Mesenchymal stem cell (in vitro differentiated cells and primary cell): Measurements from ENCODE around the gene TRIML2.

ENCODE experiments used
- DNase-seq: peaks from one replicate; pipeline ENCODE4 v3.0.0-alpha.2; 2013
- H2AFZ ChIP-seq: one replicate; pipeline ENCODE4 v1.6.1; 2013; ENCODE audit warnings: low read depth, mild to moderate bottlenecking, control low read depth, inconsistent platforms, low read length, moderate library complexity
- H2AK5ac ChIP-seq: 2 replicates; pipeline ENCODE4 v1.6.1; 2013; ENCODE audit warnings: low read length, moderate library complexity, mild to moderate bottlenecking, inconsistent platforms; ENCODE audit not compliant: severe bottlenecking
- H2BK120ac ChIP-seq: one replicate; pipeline ENCODE4 v1.6.1; 2013; ENCODE audit warnings: low read depth, mild to moderate bottlenecking, inconsistent platforms, low read length, moderate library complexity
- H2BK12ac ChIP-seq, 2 experiments: one replicate each; pipeline ENCODE4 v1.6.1; 2013; ENCODE audit warnings: inconsistent platforms in 2 of 2, low read length in 2 of 2, mild to moderate bottlenecking in 2 of 2, moderate library complexity in 2 of 2, control low read depth in 1 of 2
- H2BK15ac ChIP-seq: one replicate; pipeline ENCODE4 v1.6.1; 2013; ENCODE audit warnings: mild to moderate bottlenecking, low read depth, inconsistent platforms; ENCODE audit not compliant: poor library complexity, severe bottlenecking
- H2BK5ac ChIP-seq: 2 replicates; pipeline ENCODE4 v1.6.1; 2013; ENCODE audit warnings: low read depth, mild to moderate bottlenecking, low read length, control low read depth, inconsistent platforms; ENCODE audit not compliant: poor library complexity, severe bottlenecking
- H3K14ac ChIP-seq, 2 experiments: one replicate each; pipeline ENCODE4 v1.6.1; 2013; ENCODE audit warnings: inconsistent platforms in 2 of 2, low read length in 2 of 2, control low read depth in 1 of 2, mild to moderate bottlenecking in 1 of 2, moderate library complexity in 1 of 2
- H3K18ac ChIP-seq, 2 experiments: one replicate each; pipeline ENCODE4 v1.6.1; 2013; ENCODE audit warnings: inconsistent platforms in 2 of 2, low read length in 2 of 2, control low read depth in 1 of 2, low read depth in 1 of 2, mild to moderate bottlenecking in 1 of 2
- H3K23ac ChIP-seq, 2 experiments: one replicate each; pipeline ENCODE4 v1.6.1; 2013; ENCODE audit warnings: inconsistent platforms in 2 of 2, low read length in 2 of 2, mild to moderate bottlenecking in 2 of 2, moderate library complexity in 2 of 2, control low read depth in 1 of 2
- H3K27ac ChIP-seq: 2 replicates; pipeline ENCODE4 v1.5.1; 2013; ENCODE audit warnings: mild to moderate bottlenecking, moderate library complexity, low read length, control low read depth, inconsistent platforms; ENCODE audit not compliant: poor library complexity, severe bottlenecking
- H3K27me3 ChIP-seq, 2 experiments: 2 replicates each; pipeline versions ENCODE4 v1.6.1 to v1.7.0; 2013; ENCODE audit warnings: low read length in 2 of 2, mild to moderate bottlenecking in 2 of 2, moderate library complexity in 2 of 2, control low read depth in 1 of 2, inconsistent platforms in 1 of 2; ENCODE audit not compliant: control insufficient read depth in 1 of 2, insufficient read depth in 1 of 2
- H3K36me3 ChIP-seq, 2 experiments: 2 replicates each; pipeline versions ENCODE4 v1.6.1 to v1.7.0; 2013; ENCODE audit warnings: low read length in 2 of 2, control low read depth in 1 of 2, inconsistent platforms in 1 of 2, low read depth in 1 of 2, mild to moderate bottlenecking in 1 of 2; ENCODE audit not compliant: insufficient read depth in 2 of 2, control insufficient read depth in 1 of 2
- H3K4ac ChIP-seq, 2 experiments: one replicate each; pipeline ENCODE4 v1.6.1; 2013; ENCODE audit warnings: inconsistent platforms in 2 of 2, low read length in 2 of 2, mild to moderate bottlenecking in 2 of 2, moderate library complexity in 2 of 2, control low read depth in 1 of 2, low read depth in 1 of 2
- H3K4me1 ChIP-seq: 2 replicates; pipeline ENCODE4 v1.6.1; 2013; ENCODE audit warnings: low read depth, low read length, control low read depth; ENCODE audit not compliant: control insufficient read depth, insufficient read depth
- H3K4me2 ChIP-seq: 2 replicates; pipeline ENCODE4 v1.6.1; 2013; ENCODE audit warnings: low read length, mild to moderate bottlenecking, inconsistent platforms; ENCODE audit not compliant: poor library complexity, severe bottlenecking
- H3K4me3 ChIP-seq, 2 experiments: 2 replicates each; pipeline versions ENCODE4 v1.5.1 to v1.7.0; 2013; ENCODE audit warnings: low read length in 2 of 2, mild to moderate bottlenecking in 2 of 2, control low read depth in 1 of 2, low read depth in 1 of 2; ENCODE audit not compliant: insufficient read depth in 1 of 2
- H3K79me1 ChIP-seq: replicated peaks from 2 replicates; pipeline ENCODE4 v1.6.1; 2013; ENCODE audit warnings: mild to moderate bottlenecking, control low read depth, low read length, inconsistent platforms; ENCODE audit not compliant: poor library complexity, severe bottlenecking
- H3K9ac ChIP-seq: 2 replicates; pipeline ENCODE4 v1.7.0; 2013; ENCODE audit warnings: mild to moderate bottlenecking, low read length, moderate library complexity
- H3K9me3 ChIP-seq: 2 replicates; pipeline ENCODE4 v1.7.0; 2013; ENCODE audit warnings: mild to moderate bottlenecking, low read length; ENCODE audit not compliant: control insufficient read depth
- H4K8ac ChIP-seq: one replicate; pipeline ENCODE4 v1.6.1; 2013; ENCODE audit warnings: inconsistent platforms, mild to moderate bottlenecking, low read length, moderate library complexity
- H4K91ac ChIP-seq: one replicate; pipeline ENCODE4 v1.6.1; 2013; ENCODE audit warnings: mild to moderate bottlenecking, low read length, inconsistent platforms
- WGBS: methylation state at CpG from one replicate; pipeline ENCODE4 v1.1.7; 2013; ENCODE audit warnings: mixed read lengths; 5-methylcytosine and 5-hydroxymethylcytosine counted together

The TRIML2 gene

GRCh38 chr4:188082796-188083195 lies 26.6 kb downstream of the TRIML2 start:
- no peak overlapping the region for H3K18ac ChIP-seq
- no peak overlapping the region for H4K8ac ChIP-seq
- no peak overlapping the region for H3K14ac ChIP-seq
- H2BK5ac ChIP-seq: no peak overlapping the region
- H3K4me1 ChIP-seq: no peaks in the 10 kb centered on the region
- no peak overlapping the region for H2AFZ ChIP-seq
- no peak overlapping the region for H3K4me3 ChIP-seq
- H3K79me1 ChIP-seq: no peaks in the 10 kb centered on the region
- H4K91ac ChIP-seq: no peak overlapping the region
- no peak for DNase-seq
- H3K27me3 ChIP-seq: no peaks in the 10 kb centered on the region
- H3K4me2 ChIP-seq: no peak overlapping the region
- H2BK120ac ChIP-seq: no peak overlapping the region
- no peak overlapping the region for H3K23ac ChIP-seq
- H3K9ac ChIP-seq: no peak overlapping the region
- 80% methylated on average over 1 of the region's 3 CpGs for WGBS
- no peaks in the 10 kb centered on the region for H3K36me3 ChIP-seq
- no peak overlapping the region for H2BK15ac ChIP-seq
- H2BK12ac ChIP-seq: no peak overlapping the region
- no peak overlapping the region for H2AK5ac ChIP-seq
- H3K4ac ChIP-seq: no peak overlapping the region
- H3K9me3 ChIP-seq: no peaks in the 10 kb centered on the region
- H3K27ac ChIP-seq: no peak overlapping the region

- no peak overlapping the region for H4K8ac ChIP-seq
- no peaks in the 10 kb centered on the region for H3K9me3 ChIP-seq
- no peak overlapping the region for H4K91ac ChIP-seq
- no peak overlapping the region for H3K27ac ChIP-seq
- no peaks in the 10 kb centered on the region for H3K36me3 ChIP-seq
- H2BK15ac ChIP-seq: no peak overlapping the region
- no peak overlapping the region for H2AFZ ChIP-seq
- H3K27me3 ChIP-seq: no peaks in the 10 kb centered on the region
- no peaks in the 10 kb centered on the region for H3K4me1 ChIP-seq
- no peak overlapping the region for H2BK5ac ChIP-seq
- DNase-seq: no peak
- H3K4ac ChIP-seq: no peak overlapping the region
- no peak overlapping the region for H3K4me2 ChIP-seq
- H3K4me3 ChIP-seq: no peak overlapping the region
- no peak overlapping the region for H2BK120ac ChIP-seq
- no CpG with 5 or more reads among the region's 1 CpG for WGBS
- H2BK12ac ChIP-seq: no peak overlapping the region
- H3K23ac ChIP-seq: no peak overlapping the region
- H3K79me1 ChIP-seq: no peaks in the 10 kb centered on the region
- H3K14ac ChIP-seq: no peak overlapping the region
- no peak overlapping the region for H2AK5ac ChIP-seq
- no peak overlapping the region for H3K9ac ChIP-seq
- no peak overlapping the region for H3K18ac ChIP-seq
Observed at GRCh38 chr4:188078116-188078515, 31.3 kb downstream of the TRIML2 start.

- Histone ChIP-seq H3K18ac (no peak overlapping the region), H3K36me3 (no peaks in the 10 kb centered on the region), H2BK12ac (no peak overlapping the region), H3K4me3 (no peak overlapping the region), H3K4me2 (no peak overlapping the region), H3K9ac (no peak overlapping the region), H4K8ac (no peak overlapping the region), H3K4ac (no peak overlapping the region), H2AFZ (no peak overlapping the region), H2AK5ac (no peak overlapping the region), H3K4me1 (no peaks in the 10 kb centered on the region), H3K27ac (no peak overlapping the region), H3K23ac (no peak overlapping the region), H4K91ac (no peak overlapping the region), H2BK120ac (no peak overlapping the region), H2BK5ac (no peak overlapping the region), H3K14ac (no peak overlapping the region), H3K9me3 (no peaks in the 10 kb centered on the region), H2BK15ac (no peak overlapping the region), H3K79me1 (no peaks in the 10 kb centered on the region), H3K27me3 (no peaks in the 10 kb centered on the region)
- no peak for DNase-seq
- WGBS: 92% methylated on average over 12 of the region's 12 CpGs
Observed at GRCh38 chr4:188076169-188076568, 33.2 kb downstream of the TRIML2 start.

GRCh38 chr4:188061083-188061482 lies 48.3 kb downstream of the TRIML2 start:
- H3K23ac ChIP-seq: no peak overlapping the region
- H2BK12ac ChIP-seq: no peak overlapping the region
- H3K27ac ChIP-seq: no peak overlapping the region
- no peak overlapping the region for H3K9ac ChIP-seq
- H4K8ac ChIP-seq: no peak overlapping the region
- no peak overlapping the region for H4K91ac ChIP-seq
- no peaks in the 10 kb centered on the region for H3K79me1 ChIP-seq
- no peak for DNase-seq
- H2BK15ac ChIP-seq: no peak overlapping the region
- no peaks in the 10 kb centered on the region for H3K4me1 ChIP-seq
- H2AFZ ChIP-seq: no peak overlapping the region
- H2AK5ac ChIP-seq: no peak overlapping the region
- no peak overlapping the region for H2BK120ac ChIP-seq
- no peak overlapping the region for H2BK5ac ChIP-seq
- no peak overlapping the region for H3K4me3 ChIP-seq
- no peak overlapping the region for H3K14ac ChIP-seq
- no peak overlapping the region for H3K4me2 ChIP-seq
- H3K4ac ChIP-seq: no peak overlapping the region
- H3K27me3 ChIP-seq: no peaks in the 10 kb centered on the region
- H3K9me3 ChIP-seq: no peaks in the 10 kb centered on the region
- WGBS: 95% methylated on average over 12 of the region's 14 CpGs
- H3K36me3 ChIP-seq: no peaks in the 10 kb centered on the region
- H3K18ac ChIP-seq: no peak overlapping the region
